Head of caudate nucleus (tissue), 42 donors: ENCODE measurements around the gene ZBTB46.

Source experiments
- DNase-seq, 42 donors: peaks; one replicate each; pipeline versions ENCODE4 v3.0.0 to v3.0.0-alpha.2; 2020 to 2021; ENCODE audit warnings: mixed read lengths in 7 of 42
- intact Hi-C: fragments of 100-400 bp; cut with DNase I; formaldehyde crosslinking; loops from one replicate; pipeline ENCODE4 v1.15.0; 2022

The ZBTB46 gene

GRCh38 chr20:63695424-63696305 lies 135.4 kb downstream of the ZBTB46 start:
- intact Hi-C loops: no loop called here
- DNase-seq: peak in 1 of 42 donors; percentile 1

DNA sequence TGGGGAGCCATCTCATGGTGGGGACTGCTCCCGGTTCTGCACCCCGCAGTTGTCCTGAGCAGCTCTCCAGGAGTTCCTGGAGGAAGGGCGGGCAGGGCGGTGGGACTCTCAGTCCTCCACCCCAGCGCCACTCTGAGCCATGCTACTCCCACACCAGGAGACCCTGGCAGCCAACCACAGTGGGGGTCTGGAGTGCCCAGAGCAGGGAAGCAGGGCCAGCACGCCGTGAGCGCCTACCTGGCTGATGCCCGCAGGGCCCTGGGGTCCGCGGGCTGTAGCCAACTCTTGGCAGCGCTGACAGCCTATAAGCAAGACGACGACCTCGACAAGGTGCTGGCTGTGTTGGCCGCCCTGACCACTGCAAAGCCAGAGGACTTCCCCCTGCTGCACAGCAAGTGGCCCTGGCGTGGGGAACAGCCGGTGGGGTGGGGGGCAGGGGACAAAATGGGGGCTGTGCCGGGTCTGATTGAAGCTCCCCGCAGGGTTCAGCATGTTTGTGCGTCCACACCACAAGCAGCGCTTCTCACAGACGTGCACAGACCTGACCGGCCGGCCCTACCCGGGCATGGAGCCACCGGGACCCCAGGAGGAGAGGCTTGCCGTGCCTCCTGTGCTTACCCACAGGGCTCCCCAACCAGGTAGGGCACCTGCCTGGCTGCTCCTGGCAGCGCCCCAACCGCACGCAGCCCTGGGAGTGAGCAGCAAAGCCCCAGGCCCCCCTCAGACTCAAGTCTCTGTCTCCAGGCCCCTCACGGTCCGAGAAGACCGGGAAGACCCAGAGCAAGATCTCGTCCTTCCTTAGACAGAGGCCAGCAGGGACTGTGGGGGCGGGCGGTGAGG lies 136.3 kb downstream of the ZBTB46 start:
- intact Hi-C loops: no loop called here
- peak in 1 of 42 donors; percentile 4 for DNase-seq

DNA sequence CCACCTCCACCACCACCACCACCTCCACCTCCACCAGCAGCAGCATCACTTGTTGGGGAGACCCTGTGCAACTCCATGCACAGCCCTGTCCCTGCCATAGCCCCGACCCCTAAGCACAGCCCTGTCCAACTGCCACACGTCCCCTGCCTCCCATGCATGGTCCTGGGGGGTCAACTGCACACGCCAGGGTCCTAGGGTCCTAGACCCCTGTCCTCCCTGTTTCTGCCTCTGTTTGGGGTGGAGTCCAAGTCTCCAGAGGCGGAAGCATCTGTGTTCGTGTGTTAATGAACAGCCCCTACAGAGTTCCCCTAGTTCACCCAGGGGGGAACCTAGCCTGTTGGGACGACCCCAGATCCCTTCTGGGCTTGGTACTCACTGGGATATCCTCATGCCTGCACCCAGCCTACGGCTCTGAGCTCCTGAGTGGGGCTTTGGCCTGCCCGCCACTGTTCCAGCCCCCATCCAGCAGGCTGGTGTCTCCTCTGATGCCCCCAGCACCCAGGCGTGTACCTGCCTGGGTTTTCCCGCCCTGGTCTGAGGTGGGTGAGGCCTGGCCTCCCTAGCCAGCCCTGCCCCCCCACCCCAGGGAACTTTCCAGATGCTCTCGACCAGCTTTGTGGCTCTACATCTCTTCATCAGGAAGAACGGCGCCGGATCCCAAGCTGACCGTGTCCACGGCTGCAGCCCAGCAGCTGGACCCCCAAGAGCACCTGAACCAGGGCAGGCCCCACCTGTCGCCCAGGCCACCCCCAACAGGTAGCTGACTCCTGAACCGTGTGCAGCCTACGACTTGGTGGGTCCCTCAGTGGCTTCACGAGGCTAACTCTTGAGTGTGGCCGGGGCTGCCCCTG lies 137.1 kb downstream of the ZBTB46 start:
- intact Hi-C loops: no loop called here
- DNase-seq: peak in 1 of 42 donors; percentile 5
